HepG2 (cell line): Measurements from ENCODE around the gene PDE4D. TPM values are rescaled to one million over a fixed set of nuclear protein-coding genes. Genes with fewer than 3 reads are reported as not detected.

ENCODE experiments used
- CCAR2 ChIP-seq: fragments of 200-400 bp; formaldehyde crosslinking; optimal IDR thresholded peaks from 2 replicates; pipeline ENCODE3; 2018; ENCODE audit warnings: low read depth, mild to moderate bottlenecking, low read length, moderate library complexity
- DPF2 ChIP-seq: sonication (generic); formaldehyde crosslinking; IDR thresholded peaks from 2 replicates; pipeline ENCODE4 v1.4.0; 2020; ENCODE audit warnings: mild to moderate bottlenecking, low read depth, missing genetic modification reagents, borderline replicate concordance
- KAT2B ChIP-seq: fragments of 150-350 bp; IDR thresholded peaks from 2 replicates; pipeline ENCODE4 v1.6.1; 2014; ENCODE audit warnings: low read depth, low read length, borderline replicate concordance
- NFKBIZ ChIP-seq: IDR thresholded peaks from 2 replicates; pipeline ENCODE4 v1.6.1; 2018; ENCODE audit warnings: missing genetic modification reagents, missing compliant biosample characterization
- POLR2G ChIP-seq: fragments of 200-400 bp; formaldehyde crosslinking; IDR thresholded peaks from 2 replicates; pipeline ENCODE4 v1.6.1; 2018; ENCODE audit warnings: mild to moderate bottlenecking, low read depth, low read length, moderate library complexity
- RARG ChIP-seq: sonication (generic); formaldehyde crosslinking; IDR thresholded peaks from 2 replicates; pipeline ENCODE4 v1.4.0; 2020; ENCODE audit warnings: low read depth, mild to moderate bottlenecking, missing genetic modification reagents
- SMC3 ChIP-seq: IDR thresholded peaks from 2 replicates; pipeline ENCODE4 v1.6.1; 2011; ENCODE audit warnings: low read length, improper control_type of control experiment
- polyA plus RNA-seq, 8 experiments: library from polyadenylated mRNA; depleted of rRNA in 3 of 8; stranded (reverse) in 7 of 8; unstranded in 1 of 8; fragments of >200 nt; fragmentation: Illumina TruSeq in 4 of 8; extraction: Trizol in 4 of 8; gene quantifications; 2 replicates each; pipeline versions ENCODE4 v1.2.1 to v1.2.3, GENCODE V29; 2011 to 2016; ENCODE audit warnings: low read depth in 4 of 8, missing spikeins in 1 of 8, mixed read lengths in 1 of 8; ENCODE audit not compliant: insufficient read depth in 1 of 8
- total RNA-seq, 5 experiments: library from RNA; depleted of rRNA; stranded (reverse); fragments of >200 nt; fragmentation: Illumina TruSeq; extraction: Trizol; gene quantifications; 2 replicates each; pipeline ENCODE4 v1.2.3, GENCODE V29; 2016; ENCODE audit warnings: low read depth in 1 of 5
- TF ChIP-seq, protein P1 (sequence below): sonication (generic); formaldehyde crosslinking; IDR thresholded peaks from 2 replicates; pipeline ENCODE4 v1.5.0; 2020; ENCODE audit warnings: missing genetic modification reagents
- TF ChIP-seq, protein P2 (sequence below): sonication (generic); formaldehyde crosslinking; IDR thresholded peaks from 2 replicates; pipeline ENCODE4 v1.4.0; 2020; ENCODE audit warnings: missing genetic modification reagents; ENCODE audit errors: not compliant biosample characterization
- TF ChIP-seq, protein P3 (sequence below): sonication (generic); formaldehyde crosslinking; IDR thresholded peaks from 2 replicates; pipeline ENCODE4 v1.5.1; 2020; ENCODE audit warnings: mild to moderate bottlenecking, missing genetic modification reagents, moderate library complexity
- TF ChIP-seq, protein P4 (sequence below): sonication (generic); formaldehyde crosslinking; IDR thresholded peaks from 2 replicates; pipeline ENCODE4 v1.9.0; 2021; ENCODE audit warnings: mild to moderate bottlenecking, missing genetic modification reagents
- TF ChIP-seq, protein P5 (sequence below): sonication (generic); formaldehyde crosslinking; IDR thresholded peaks from 2 replicates; pipeline ENCODE4 v1.5.1; 2020; ENCODE audit warnings: missing genetic modification reagents, mild to moderate bottlenecking, borderline replicate concordance

The PDE4D gene
- total and polyA plus RNA-seq, 2 of the 13 experiments (the other 11 are each of a cell fraction or from before 2014, with no cell fraction given): 7.0 to 12.2 TPM

DNA sequence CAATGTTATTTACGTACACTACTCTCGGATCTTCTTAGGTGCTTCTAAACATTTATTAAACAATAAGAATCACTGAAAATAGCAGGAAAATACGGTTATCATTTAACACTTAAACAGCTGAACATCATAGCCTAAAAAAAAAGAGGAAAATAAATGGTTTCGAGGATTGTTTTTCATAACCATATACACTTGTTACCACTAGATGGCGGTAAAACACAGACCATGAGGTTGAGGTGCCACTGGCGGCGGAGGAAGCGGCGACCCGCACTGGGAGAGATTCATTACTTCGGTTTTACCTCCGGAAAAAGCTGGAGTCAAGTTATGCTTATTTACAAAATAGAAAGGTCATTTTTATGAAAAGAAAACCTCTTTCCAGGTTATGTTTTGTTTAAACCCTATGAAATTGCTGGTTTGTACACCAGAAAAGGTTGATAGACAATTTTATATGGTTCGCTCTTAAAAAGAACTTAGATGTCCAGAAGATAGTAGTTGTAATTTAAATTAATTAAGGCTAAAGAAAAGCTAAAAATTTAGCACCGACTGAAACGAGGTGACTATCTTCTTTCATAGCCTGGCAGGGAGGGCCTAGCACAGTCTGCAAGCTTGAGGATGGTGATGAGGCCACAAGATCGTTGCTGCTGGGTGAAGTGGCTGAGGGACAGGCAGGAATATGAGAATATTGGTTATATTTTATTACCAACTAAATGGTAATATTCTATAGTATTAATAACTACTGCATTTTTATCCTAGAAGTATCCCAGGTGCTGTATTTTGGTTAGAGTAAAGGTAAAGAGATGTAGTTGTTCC is 704.9 kb downstream of the PDE4D start (continued):
- TF ChIP-seq, protein P1, sequence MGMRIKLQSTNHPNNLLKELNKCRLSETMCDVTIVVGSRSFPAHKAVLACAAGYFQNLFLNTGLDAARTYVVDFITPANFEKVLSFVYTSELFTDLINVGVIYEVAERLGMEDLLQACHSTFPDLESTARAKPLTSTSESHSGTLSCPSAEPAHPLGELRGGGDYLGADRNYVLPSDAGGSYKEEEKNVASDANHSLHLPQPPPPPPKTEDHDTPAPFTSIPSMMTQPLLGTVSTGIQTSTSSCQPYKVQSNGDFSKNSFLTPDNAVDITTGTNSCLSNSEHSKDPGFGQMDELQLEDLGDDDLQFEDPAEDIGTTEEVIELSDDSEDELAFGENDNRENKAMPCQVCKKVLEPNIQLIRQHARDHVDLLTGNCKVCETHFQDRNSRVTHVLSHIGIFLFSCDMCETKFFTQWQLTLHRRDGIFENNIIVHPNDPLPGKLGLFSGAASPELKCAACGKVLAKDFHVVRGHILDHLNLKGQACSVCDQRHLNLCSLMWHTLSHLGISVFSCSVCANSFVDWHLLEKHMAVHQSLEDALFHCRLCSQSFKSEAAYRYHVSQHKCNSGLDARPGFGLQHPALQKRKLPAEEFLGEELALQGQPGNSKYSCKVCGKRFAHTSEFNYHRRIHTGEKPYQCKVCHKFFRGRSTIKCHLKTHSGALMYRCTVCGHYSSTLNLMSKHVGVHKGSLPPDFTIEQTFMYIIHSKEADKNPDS (CRISPR knock-in tag): no peak
- TF ChIP-seq NFKBIZ (CRISPR knock-in tag) (no peak), RARG (CRISPR knock-in tag) (no peak), KAT2B (no peak), POLR2G (no peak), SMC3 (peak; percentile 82), CCAR2 (no peak), DPF2 (CRISPR knock-in tag) (no peak)
- TF ChIP-seq, protein P2, sequence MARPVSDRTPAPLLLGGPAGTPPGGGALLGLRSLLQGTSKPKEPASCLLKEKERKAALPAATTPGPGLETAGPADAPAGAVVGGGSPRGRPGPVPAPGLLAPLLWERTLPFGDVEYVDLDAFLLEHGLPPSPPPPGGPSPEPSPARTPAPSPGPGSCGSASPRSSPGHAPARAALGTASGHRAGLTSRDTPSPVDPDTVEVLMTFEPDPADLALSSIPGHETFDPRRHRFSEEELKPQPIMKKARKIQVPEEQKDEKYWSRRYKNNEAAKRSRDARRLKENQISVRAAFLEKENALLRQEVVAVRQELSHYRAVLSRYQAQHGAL (CRISPR knock-in tag): no peak
- TF ChIP-seq, protein P3, sequence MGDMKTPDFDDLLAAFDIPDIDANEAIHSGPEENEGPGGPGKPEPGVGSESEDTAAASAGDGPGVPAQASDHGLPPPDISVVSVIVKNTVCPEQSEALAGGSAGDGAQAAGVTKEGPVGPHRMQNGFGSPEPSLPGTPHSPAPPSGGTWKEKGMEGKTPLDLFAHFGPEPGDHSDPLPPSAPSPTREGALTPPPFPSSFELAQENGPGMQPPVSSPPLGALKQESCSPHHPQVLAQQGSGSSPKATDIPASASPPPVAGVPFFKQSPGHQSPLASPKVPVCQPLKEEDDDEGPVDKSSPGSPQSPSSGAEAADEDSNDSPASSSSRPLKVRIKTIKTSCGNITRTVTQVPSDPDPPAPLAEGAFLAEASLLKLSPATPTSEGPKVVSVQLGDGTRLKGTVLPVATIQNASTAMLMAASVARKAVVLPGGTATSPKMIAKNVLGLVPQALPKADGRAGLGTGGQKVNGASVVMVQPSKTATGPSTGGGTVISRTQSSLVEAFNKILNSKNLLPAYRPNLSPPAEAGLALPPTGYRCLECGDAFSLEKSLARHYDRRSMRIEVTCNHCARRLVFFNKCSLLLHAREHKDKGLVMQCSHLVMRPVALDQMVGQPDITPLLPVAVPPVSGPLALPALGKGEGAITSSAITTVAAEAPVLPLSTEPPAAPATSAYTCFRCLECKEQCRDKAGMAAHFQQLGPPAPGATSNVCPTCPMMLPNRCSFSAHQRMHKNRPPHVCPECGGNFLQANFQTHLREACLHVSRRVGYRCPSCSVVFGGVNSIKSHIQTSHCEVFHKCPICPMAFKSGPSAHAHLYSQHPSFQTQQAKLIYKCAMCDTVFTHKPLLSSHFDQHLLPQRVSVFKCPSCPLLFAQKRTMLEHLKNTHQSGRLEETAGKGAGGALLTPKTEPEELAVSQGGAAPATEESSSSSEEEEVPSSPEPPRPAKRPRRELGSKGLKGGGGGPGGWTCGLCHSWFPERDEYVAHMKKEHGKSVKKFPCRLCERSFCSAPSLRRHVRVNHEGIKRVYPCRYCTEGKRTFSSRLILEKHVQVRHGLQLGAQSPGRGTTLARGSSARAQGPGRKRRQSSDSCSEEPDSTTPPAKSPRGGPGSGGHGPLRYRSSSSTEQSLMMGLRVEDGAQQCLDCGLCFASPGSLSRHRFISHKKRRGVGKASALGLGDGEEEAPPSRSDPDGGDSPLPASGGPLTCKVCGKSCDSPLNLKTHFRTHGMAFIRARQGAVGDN: no peak
- TF ChIP-seq, protein P4, sequence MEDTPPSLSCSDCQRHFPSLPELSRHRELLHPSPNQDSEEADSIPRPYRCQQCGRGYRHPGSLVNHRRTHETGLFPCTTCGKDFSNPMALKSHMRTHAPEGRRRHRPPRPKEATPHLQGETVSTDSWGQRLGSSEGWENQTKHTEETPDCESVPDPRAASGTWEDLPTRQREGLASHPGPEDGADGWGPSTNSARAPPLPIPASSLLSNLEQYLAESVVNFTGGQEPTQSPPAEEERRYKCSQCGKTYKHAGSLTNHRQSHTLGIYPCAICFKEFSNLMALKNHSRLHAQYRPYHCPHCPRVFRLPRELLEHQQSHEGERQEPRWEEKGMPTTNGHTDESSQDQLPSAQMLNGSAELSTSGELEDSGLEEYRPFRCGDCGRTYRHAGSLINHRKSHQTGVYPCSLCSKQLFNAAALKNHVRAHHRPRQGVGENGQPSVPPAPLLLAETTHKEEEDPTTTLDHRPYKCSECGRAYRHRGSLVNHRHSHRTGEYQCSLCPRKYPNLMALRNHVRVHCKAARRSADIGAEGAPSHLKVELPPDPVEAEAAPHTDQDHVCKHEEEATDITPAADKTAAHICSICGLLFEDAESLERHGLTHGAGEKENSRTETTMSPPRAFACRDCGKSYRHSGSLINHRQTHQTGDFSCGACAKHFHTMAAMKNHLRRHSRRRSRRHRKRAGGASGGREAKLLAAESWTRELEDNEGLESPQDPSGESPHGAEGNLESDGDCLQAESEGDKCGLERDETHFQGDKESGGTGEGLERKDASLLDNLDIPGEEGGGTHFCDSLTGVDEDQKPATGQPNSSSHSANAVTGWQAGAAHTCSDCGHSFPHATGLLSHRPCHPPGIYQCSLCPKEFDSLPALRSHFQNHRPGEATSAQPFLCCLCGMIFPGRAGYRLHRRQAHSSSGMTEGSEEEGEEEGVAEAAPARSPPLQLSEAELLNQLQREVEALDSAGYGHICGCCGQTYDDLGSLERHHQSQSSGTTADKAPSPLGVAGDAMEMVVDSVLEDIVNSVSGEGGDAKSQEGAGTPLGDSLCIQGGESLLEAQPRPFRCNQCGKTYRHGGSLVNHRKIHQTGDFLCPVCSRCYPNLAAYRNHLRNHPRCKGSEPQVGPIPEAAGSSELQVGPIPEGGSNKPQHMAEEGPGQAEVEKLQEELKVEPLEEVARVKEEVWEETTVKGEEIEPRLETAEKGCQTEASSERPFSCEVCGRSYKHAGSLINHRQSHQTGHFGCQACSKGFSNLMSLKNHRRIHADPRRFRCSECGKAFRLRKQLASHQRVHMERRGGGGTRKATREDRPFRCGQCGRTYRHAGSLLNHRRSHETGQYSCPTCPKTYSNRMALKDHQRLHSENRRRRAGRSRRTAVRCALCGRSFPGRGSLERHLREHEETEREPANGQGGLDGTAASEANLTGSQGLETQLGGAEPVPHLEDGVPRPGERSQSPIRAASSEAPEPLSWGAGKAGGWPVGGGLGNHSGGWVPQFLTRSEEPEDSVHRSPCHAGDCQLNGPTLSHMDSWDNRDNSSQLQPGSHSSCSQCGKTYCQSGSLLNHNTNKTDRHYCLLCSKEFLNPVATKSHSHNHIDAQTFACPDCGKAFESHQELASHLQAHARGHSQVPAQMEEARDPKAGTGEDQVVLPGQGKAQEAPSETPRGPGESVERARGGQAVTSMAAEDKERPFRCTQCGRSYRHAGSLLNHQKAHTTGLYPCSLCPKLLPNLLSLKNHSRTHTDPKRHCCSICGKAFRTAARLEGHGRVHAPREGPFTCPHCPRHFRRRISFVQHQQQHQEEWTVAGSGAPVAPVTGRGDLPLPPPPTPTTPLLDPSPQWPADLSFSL (CRISPR knock-in tag): no peak
- TF ChIP-seq, protein P5, sequence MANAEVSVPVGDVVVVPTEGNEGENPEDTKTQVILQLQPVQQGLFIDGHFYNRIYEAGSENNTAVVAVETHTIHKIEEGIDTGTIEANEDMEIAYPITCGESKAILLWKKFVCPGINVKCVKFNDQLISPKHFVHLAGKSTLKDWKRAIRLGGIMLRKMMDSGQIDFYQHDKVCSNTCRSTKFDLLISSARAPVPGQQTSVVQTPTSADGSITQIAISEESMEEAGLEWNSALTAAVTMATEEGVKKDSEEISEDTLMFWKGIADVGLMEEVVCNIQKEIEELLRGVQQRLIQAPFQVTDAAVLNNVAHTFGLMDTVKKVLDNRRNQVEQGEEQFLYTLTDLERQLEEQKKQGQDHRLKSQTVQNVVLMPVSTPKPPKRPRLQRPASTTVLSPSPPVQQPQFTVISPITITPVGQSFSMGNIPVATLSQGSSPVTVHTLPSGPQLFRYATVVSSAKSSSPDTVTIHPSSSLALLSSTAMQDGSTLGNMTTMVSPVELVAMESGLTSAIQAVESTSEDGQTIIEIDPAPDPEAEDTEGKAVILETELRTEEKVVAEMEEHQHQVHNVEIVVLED (CRISPR knock-in tag): no peak
